Dermis microvascular lymphatic vessel endothelial cell (primary cell): ENCODE results near the gene DYNC1LI2. TPM values are rescaled to one million over a fixed set of nuclear protein-coding genes. Genes with fewer than 3 reads are reported as not detected.

Experiments
- total RNA-seq: library from RNA; depleted of rRNA; stranded (reverse); fragments of >200 nt; gene quantifications from 2 replicates; pipeline ENCODE4 v1.2.1, GENCODE V29; 2014

The DYNC1LI2 gene
- total RNA-seq, 1 donor from 2014 or later: 101 TPM

Other genes starting within 250 kb of the DYNC1LI2 start
- 25.7 and 35.4 TPM in 2 replicates for gene TK2, start 201.5 kb downstream of the DYNC1LI2 start, total RNA-seq
- 69.7 and 84.0 TPM in 2 replicates for gene CKLF, start 199.0 kb downstream of the DYNC1LI2 start, total RNA-seq
- gene CMTM1, start 185.2 kb downstream of the DYNC1LI2 start, total RNA-seq: 1.9 and 2.1 TPM in 2 replicates
- gene CMTM2, start 172.1 kb downstream of the DYNC1LI2 start, total RNA-seq: not detected in 2 replicates
- gene CMTM3, start 146.9 kb downstream of the DYNC1LI2 start, total RNA-seq: 21.8 and 35.8 TPM in 2 replicates
- gene CMTM4, start 54.9 kb downstream of the DYNC1LI2 start, total RNA-seq: 9.4 and 12.4 TPM in 2 replicates
- gene TERB1, start 50.0 kb upstream of the DYNC1LI2 start, total RNA-seq: under 0.01 TPM in 1 of 2 replicates, not detected in the other
- gene NAE1, start 79.4 kb upstream of the DYNC1LI2 start, total RNA-seq: 31.6 and 44.3 TPM in 2 replicates
- gene CA7, start 92.8 kb upstream of the DYNC1LI2 start, total RNA-seq: not detected in 2 replicates
- gene PDP2, start 128.9 kb upstream of the DYNC1LI2 start, total RNA-seq: 5.1 and 7.5 TPM in 2 replicates
- not detected in 2 replicates for gene CDH16, start 167.3 kb upstream of the DYNC1LI2 start, total RNA-seq
- gene RRAD, start 173.9 kb upstream of the DYNC1LI2 start, total RNA-seq: 0.25 and 1.0 TPM in 2 replicates
- 135 and 156 TPM in 2 replicates for gene CIAO2B, start 182.8 kb upstream of the DYNC1LI2 start, total RNA-seq
- gene CES2, start 183.9 kb upstream of the DYNC1LI2 start, total RNA-seq: 13.1 and 16.2 TPM in 2 replicates
- gene CES3, start 209.7 kb upstream of the DYNC1LI2 start, total RNA-seq: not detected in 2 replicates
- gene CES4A, start 237.0 kb upstream of the DYNC1LI2 start, total RNA-seq: 1.0 and 1.6 TPM in 2 replicates